ENCODE data around the gene MTA1. TPM values are rescaled to one million over a fixed set of nuclear protein-coding genes. Genes with fewer than 3 reads are reported as not detected.

Gene MTA1
- total RNA-seq, 1 donor from 2014 or later, result 227 TPM

GRCh38 chr14:105477660-105478397 is 58.2 kb downstream of the MTA1 start:
- H3K4me3 Mint-ChIP-seq (ENCODE audit: low read depth), result no peak overlapping the region
- H3K27ac Mint-ChIP-seq, result no peak overlapping the region
- no peak for DNase-seq (ENCODE audit: low spot score, unreplicated experiment)
- TF ChIP-seq CTCF (IDR thresholded peaks at IDR 0.05; ENCODE audit: unreplicated experiment), result no peak
- H3K4me1 Mint-ChIP-seq (ENCODE audit: low read depth), result peaks cover 11% of the 10 kb centered on the region
- no peaks in the 10 kb centered on the region for H3K9me3 Mint-ChIP-seq (ENCODE audit: low read depth)
- peaks cover 26% of the 10 kb centered on the region for H3K27me3 Mint-ChIP-seq
- peaks cover 3% of the 10 kb centered on the region for H3K36me3 Mint-ChIP-seq (ENCODE audit: insufficient read depth)

- H3K9me3 Mint-ChIP-seq (ENCODE audit: low read depth), result no peaks in the 10 kb centered on the region
- no peak for TF ChIP-seq CTCF (IDR thresholded peaks at IDR 0.05; ENCODE audit: unreplicated experiment)
- peaks cover 3% of the 10 kb centered on the region for H3K36me3 Mint-ChIP-seq (ENCODE audit: insufficient read depth)
- H3K4me1 Mint-ChIP-seq (ENCODE audit: low read depth), result peaks cover 11% of the 10 kb centered on the region
- no peak for DNase-seq (ENCODE audit: low spot score, unreplicated experiment)
- no peak overlapping the region for H3K27ac Mint-ChIP-seq
- peaks cover 26% of the 10 kb centered on the region for H3K27me3 Mint-ChIP-seq
- no peak overlapping the region for H3K4me3 Mint-ChIP-seq (ENCODE audit: low read depth)
These were observed 59.0 kb downstream of the MTA1 start for GRCh38 chr14:105478398-105479251.

GRCh38 chr14:105479431-105480158 is 60.0 kb downstream of the MTA1 start:
- H3K36me3 Mint-ChIP-seq (ENCODE audit: insufficient read depth), result peaks cover 3% of the 10 kb centered on the region
- peaks cover 31% of the 10 kb centered on the region for H3K27me3 Mint-ChIP-seq
- H3K4me1 Mint-ChIP-seq (ENCODE audit: low read depth), result peaks cover 11% of the 10 kb centered on the region
- no peak for DNase-seq (ENCODE audit: low spot score, unreplicated experiment)
- no peak overlapping the region for H3K4me3 Mint-ChIP-seq (ENCODE audit: low read depth)
- H3K27ac Mint-ChIP-seq, result no peak overlapping the region
- H3K9me3 Mint-ChIP-seq (ENCODE audit: low read depth), result no peaks in the 10 kb centered on the region
- no peak for TF ChIP-seq CTCF (IDR thresholded peaks at IDR 0.05; ENCODE audit: unreplicated experiment)

- no peak for TF ChIP-seq CTCF (IDR thresholded peaks at IDR 0.05; ENCODE audit: unreplicated experiment)
- H3K27me3 Mint-ChIP-seq, result peaks cover 32% of the 10 kb centered on the region
- DNase-seq (ENCODE audit: low spot score, unreplicated experiment), result no peak
- no peaks in the 10 kb centered on the region for H3K9me3 Mint-ChIP-seq (ENCODE audit: low read depth)
- no peak overlapping the region for H3K27ac Mint-ChIP-seq
- peaks cover 3% of the 10 kb centered on the region for H3K36me3 Mint-ChIP-seq (ENCODE audit: insufficient read depth)
- H3K4me1 Mint-ChIP-seq (ENCODE audit: low read depth), result peaks cover 11% of the 10 kb centered on the region
- no peak overlapping the region for H3K4me3 Mint-ChIP-seq (ENCODE audit: low read depth)
These were observed 60.6 kb downstream of the MTA1 start for GRCh38 chr14:105480199-105480746.

Measured in progenitor cell of endocrine pancreas (in vitro differentiated cells).